Natural killer cell (primary cell): ENCODE data around the gene CPLX3. TPM values are rescaled to one million over a fixed set of nuclear protein-coding genes. Genes with fewer than 3 reads are reported as not detected.

ENCODE experiments used
- ATAC-seq, 3 donors: fragments of 150-1000 bp in 2 of 3; fragments of 200-7000 bp in 1 of 3; cut with Tn5 transposase; 1 replicate in 1 of 3; 2 replicates in 2 of 3; pipeline ENCODE4 v1.10.0; 2021; ENCODE audit warnings: mild to moderate bottlenecking in 2 of 3, moderate library complexity in 2 of 3
- DNase-seq, 2 donors: peaks; one replicate each; pipeline versions ENCODE4 v3.0.0 to v3.0.0-alpha.2; 2013 to 2021; ENCODE audit warnings: mixed read lengths in 1 of 2
- H3K27ac ChIP-seq: one replicate; pipeline ENCODE4 v1.5.1; 2013; ENCODE audit warnings: mild to moderate bottlenecking, low read length
- H3K27me3 ChIP-seq: one replicate; pipeline ENCODE4 v1.6.1; 2013; ENCODE audit warnings: low read length; ENCODE audit not compliant: control insufficient read depth, insufficient read depth
- H3K36me3 ChIP-seq: one replicate; pipeline ENCODE4 v1.6.1; 2013; ENCODE audit warnings: low read length; ENCODE audit not compliant: control insufficient read depth, insufficient read depth
- H3K4me1 ChIP-seq: one replicate; pipeline ENCODE4 v1.6.1; 2013; ENCODE audit warnings: low read length; ENCODE audit not compliant: control insufficient read depth, insufficient read depth
- H3K4me3 ChIP-seq: one replicate; pipeline ENCODE4 v1.5.1; 2013; ENCODE audit warnings: low read length
- H3K9me3 ChIP-seq: one replicate; pipeline ENCODE4 v1.6.1; 2013; ENCODE audit warnings: low read length; ENCODE audit not compliant: control insufficient read depth, insufficient read depth
- H3K27ac Mint-ChIP-seq, 2 donors: one replicate each; pipeline ENCODE4 v1.8.0; 2022; ENCODE audit warnings: mild to moderate bottlenecking in 2 of 2, mixed read lengths in 2 of 2, moderate library complexity in 1 of 2
- H3K27me3 Mint-ChIP-seq, 2 donors: one replicate each; pipeline ENCODE4 v1.8.0; 2022; ENCODE audit warnings: low read depth in 2 of 2, mixed read lengths in 2 of 2
- H3K36me3 Mint-ChIP-seq: one replicate; pipeline ENCODE4 v1.8.0; 2022; ENCODE audit warnings: mixed read lengths
- H3K4me1 Mint-ChIP-seq, 2 donors: one replicate each; pipeline ENCODE4 v1.8.0; 2022; ENCODE audit warnings: mixed read lengths in 2 of 2
- H3K4me3 Mint-ChIP-seq: one replicate; pipeline ENCODE4 v1.8.0; 2022; ENCODE audit warnings: mild to moderate bottlenecking, moderate library complexity, mixed read lengths
- H3K9me3 Mint-ChIP-seq, 2 donors: one replicate each; pipeline ENCODE4 v1.8.0; 2022; ENCODE audit warnings: mixed read lengths in 2 of 2
- CTCF ChIP-seq: fragments of 200-600 bp; IDR thresholded peaks from one replicate; pipeline ENCODE4 v1.8.0; 2022; ENCODE audit warnings: antibody characterized with exemption
- WGBS: methylation state at CpG from one replicate; pipeline ENCODE4 v1.1.7; 2013; ENCODE audit warnings: missing lambda C conversion rate; ENCODE audit not compliant: insufficient coverage; 5-methylcytosine and 5-hydroxymethylcytosine counted together
- intact Hi-C: fragments of 100-400 bp; cut with micrococcal nuclease; formaldehyde crosslinking; loops from one replicate; pipeline ENCODE4 v1.14.2; 2022
- total RNA-seq, 4 donors: library from RNA; stranded (reverse); fragments of 120-200 nt in 1 of 4; gene quantifications; one replicate each; pipeline versions ENCODE4 v1.2.3 to v1.2.4, GENCODE V29; 2013 to 2022

Gene CPLX3
- total RNA-seq, 3 donors from 2014 or later (not counting 1 experiment from before 2014, with no cell fraction given), result 0.16 to 0.93 TPM; not detected in 1

- Histone ChIP-seq H3K27ac (peak overlapping the region; percentile 97), H3K27me3 (no peaks in the 10 kb centered on the region), H3K4me1 (peaks cover 69% of the 10 kb centered on the region), H3K36me3 (peaks cover 70% of the 10 kb centered on the region), H3K4me3 (no peak overlapping the region), H3K9me3 (no peaks in the 10 kb centered on the region)
- no peak for TF ChIP-seq CTCF
- Mint-ChIP-seq H3K4me3 (no peak overlapping the region), H3K4me1 (peaks cover 36 to 60% of the 10 kb centered on the region in 2 donors), H3K27me3 (no peaks in the 10 kb centered on the region), H3K9me3 (no peaks in the 10 kb centered on the region), H3K27ac (peak overlapping the region; percentile 92 to 93), H3K36me3 (no peaks in the 10 kb centered on the region)
- intact Hi-C loops, result no loop called here
- 84% methylated on average over 16 of the region's 16 CpGs for WGBS
- peak in 1 of 2 donors; percentile 62 for DNase-seq
- ATAC-seq, result no peak
These were observed 27.1 kb upstream of the CPLX3 start for GRCh38 chr15:74799255-74799855.

DNA sequence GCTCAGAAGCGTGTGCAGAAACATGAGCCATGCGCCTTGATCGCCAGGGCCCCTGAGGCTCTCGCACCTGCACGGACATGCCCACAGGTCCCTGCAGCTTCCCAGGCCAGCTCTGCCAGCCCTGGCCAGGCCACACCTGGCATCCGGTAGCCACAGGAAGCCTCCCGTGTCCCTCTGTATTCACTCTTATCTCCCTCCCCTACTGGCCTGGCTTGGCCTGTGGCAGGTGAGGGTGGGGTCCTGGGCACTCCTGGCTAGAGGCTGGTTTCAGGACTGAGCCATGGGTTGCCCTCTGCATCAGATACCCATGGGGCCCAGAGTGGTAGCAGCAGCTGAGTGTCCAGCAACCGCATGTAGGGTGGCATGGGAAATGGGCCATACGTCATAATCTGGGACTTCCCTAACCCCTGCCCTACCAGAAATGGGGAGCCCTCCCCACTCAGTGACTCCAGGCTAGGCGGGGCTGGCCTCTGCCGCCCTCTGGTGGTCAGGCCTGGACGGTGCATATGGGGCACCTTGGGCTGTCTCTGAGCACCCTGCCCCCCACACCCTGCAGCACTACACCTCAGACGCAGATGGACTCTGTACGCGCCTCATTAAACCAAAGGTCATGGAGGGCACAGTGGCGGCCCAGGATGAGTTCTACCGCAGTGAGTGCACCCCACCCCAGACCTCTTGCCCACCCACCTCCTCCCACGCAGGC lies 26.4 kb upstream of the CPLX3 start:
- Mint-ChIP-seq H3K4me1 (peaks cover 31 to 57% of the 10 kb centered on the region in 2 donors), H3K36me3 (no peaks in the 10 kb centered on the region), H3K4me3 (peak overlapping the region; percentile 75), H3K9me3 (no peaks in the 10 kb centered on the region), H3K27me3 (no peaks in the 10 kb centered on the region), H3K27ac (peak overlapping the region; percentile 92 to 93)
- Histone ChIP-seq H3K4me1 (peaks cover 63% of the 10 kb centered on the region), H3K36me3 (peaks cover 68% of the 10 kb centered on the region), H3K27ac (peak overlapping the region; percentile 97), H3K4me3 (no peak overlapping the region), H3K9me3 (no peaks in the 10 kb centered on the region), H3K27me3 (no peaks in the 10 kb centered on the region)
- DNase-seq (peak; percentile 90 to 94), ATAC-seq (peak; percentile 89 to 98 (median 93))
- WGBS, result 32% methylated on average over 18 of the region's 18 CpGs
- intact Hi-C loops, result loop anchor here (1.0 to 2.0 kb wide), 5 partner anchors 13 to 165 kb away; no protein-coding TSS in a partner anchor
- TF ChIP-seq CTCF, result peak; percentile 94

DNA sequence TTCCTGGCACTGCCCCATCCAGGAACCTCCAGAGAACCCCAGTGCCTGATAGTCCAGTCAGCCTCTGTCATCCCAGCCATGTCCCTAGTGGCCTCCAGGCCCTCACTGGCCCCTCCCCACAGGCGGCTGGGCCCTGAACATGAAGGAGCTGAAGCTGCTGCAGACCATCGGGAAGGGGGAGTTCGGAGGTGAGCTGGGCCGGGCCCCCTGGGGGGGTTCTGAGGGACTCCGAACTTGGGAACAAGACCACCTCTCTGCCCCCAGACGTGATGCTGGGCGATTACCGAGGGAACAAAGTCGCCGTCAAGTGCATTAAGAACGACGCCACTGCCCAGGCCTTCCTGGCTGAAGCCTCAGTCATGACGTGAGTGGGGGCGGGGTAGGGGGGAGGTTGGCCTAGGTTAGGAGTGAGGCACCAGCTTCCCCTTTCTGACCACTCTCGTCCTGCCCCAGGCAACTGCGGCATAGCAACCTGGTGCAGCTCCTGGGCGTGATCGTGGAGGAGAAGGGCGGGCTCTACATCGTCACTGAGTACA lies 25.8 kb upstream of the CPLX3 start:
- Mint-ChIP-seq H3K4me1 (peaks cover 25 to 52% of the 10 kb centered on the region in 2 donors), H3K27me3 (no peaks in the 10 kb centered on the region), H3K9me3 (no peaks in the 10 kb centered on the region), H3K36me3 (no peaks in the 10 kb centered on the region), H3K27ac (peak overlapping the region; percentile 92 to 93), H3K4me3 (no peak overlapping the region)
- Histone ChIP-seq H3K9me3 (no peaks in the 10 kb centered on the region), H3K4me1 (peaks cover 56% of the 10 kb centered on the region), H3K36me3 (peaks cover 68% of the 10 kb centered on the region), H3K4me3 (no peak overlapping the region), H3K27ac (peak overlapping the region; percentile 37), H3K27me3 (no peaks in the 10 kb centered on the region)
- intact Hi-C loops, result loop anchor here (1.0 to 2.0 kb wide), 5 partner anchors 14 to 165 kb away; no protein-coding TSS in a partner anchor
- no peak for TF ChIP-seq CTCF
- ATAC-seq (no peak), DNase-seq (peak in 1 of 2 donors; percentile 14)
- 85% methylated on average over 20 of the region's 20 CpGs for WGBS
